Measurements from ENCODE around the gene TCERG1L.

DNA sequence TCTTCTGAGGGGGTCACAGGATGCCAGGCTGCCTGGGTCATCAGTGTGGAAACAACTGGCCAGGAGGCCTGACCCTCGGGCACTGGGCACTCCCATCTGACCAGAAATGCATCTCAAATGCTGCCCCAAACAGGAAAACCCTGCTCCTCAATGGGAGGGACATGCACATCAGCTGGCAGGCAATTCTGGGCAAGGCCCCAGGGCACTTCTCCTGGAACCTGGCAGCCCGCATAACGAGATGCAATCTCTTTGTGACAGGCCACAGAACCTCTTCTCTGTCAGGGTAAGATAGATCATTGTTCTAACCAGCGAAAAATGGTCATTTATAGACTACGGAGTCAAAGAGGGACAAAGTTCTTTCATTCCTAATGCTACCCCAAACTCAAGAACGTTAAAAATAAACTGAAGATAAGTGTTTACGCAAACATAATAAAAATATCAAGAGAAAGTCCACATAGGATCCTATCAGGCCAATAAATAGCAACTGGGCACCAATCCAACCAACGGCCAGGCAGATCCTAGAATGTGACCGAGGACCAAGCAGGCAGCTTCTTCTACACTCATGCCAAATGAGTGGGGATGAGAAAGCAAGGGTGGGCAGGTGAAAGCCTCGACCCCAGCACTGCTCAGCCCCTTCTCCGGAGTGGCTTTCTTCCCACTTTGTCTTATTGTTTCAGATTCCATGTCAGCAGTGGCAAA lies 212.3 kb downstream of the TCERG1L start:
- TF ChIP-seq, protein P1, sequence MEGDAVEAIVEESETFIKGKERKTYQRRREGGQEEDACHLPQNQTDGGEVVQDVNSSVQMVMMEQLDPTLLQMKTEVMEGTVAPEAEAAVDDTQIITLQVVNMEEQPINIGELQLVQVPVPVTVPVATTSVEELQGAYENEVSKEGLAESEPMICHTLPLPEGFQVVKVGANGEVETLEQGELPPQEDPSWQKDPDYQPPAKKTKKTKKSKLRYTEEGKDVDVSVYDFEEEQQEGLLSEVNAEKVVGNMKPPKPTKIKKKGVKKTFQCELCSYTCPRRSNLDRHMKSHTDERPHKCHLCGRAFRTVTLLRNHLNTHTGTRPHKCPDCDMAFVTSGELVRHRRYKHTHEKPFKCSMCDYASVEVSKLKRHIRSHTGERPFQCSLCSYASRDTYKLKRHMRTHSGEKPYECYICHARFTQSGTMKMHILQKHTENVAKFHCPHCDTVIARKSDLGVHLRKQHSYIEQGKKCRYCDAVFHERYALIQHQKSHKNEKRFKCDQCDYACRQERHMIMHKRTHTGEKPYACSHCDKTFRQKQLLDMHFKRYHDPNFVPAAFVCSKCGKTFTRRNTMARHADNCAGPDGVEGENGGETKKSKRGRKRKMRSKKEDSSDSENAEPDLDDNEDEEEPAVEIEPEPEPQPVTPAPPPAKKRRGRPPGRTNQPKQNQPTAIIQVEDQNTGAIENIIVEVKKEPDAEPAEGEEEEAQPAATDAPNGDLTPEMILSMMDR (IDR thresholded peaks at IDR 0.05) = no peak
- no peak for TF ChIP-seq POLR2A (IDR thresholded peaks at IDR 0.05)
